ENCODE results near the gene MBOAT1.

DNA sequence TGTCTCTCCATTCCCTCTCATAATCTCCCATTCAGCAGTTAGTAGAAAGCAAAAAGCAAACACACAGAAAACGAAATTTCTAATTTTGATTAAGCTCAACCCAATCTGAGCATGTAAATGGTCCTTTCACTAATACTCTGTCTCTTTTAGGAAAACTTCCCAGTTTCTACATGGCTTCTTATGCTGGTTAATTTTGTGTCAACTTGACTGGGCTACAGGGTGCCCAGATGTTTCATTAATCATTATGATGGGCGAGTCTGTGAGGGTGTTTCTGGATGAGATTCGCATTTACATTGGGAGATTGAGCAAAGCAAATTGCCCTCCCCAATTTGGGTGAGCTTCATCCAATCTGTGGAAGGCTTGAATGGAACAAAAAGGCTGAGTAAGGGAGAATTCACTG, 142.2 kb downstream of the MBOAT1 start:
- TF ChIP-seq, protein P1, sequence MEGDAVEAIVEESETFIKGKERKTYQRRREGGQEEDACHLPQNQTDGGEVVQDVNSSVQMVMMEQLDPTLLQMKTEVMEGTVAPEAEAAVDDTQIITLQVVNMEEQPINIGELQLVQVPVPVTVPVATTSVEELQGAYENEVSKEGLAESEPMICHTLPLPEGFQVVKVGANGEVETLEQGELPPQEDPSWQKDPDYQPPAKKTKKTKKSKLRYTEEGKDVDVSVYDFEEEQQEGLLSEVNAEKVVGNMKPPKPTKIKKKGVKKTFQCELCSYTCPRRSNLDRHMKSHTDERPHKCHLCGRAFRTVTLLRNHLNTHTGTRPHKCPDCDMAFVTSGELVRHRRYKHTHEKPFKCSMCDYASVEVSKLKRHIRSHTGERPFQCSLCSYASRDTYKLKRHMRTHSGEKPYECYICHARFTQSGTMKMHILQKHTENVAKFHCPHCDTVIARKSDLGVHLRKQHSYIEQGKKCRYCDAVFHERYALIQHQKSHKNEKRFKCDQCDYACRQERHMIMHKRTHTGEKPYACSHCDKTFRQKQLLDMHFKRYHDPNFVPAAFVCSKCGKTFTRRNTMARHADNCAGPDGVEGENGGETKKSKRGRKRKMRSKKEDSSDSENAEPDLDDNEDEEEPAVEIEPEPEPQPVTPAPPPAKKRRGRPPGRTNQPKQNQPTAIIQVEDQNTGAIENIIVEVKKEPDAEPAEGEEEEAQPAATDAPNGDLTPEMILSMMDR (IDR thresholded peaks at IDR 0.05) = no peak
- TF ChIP-seq POLR2A (IDR thresholded peaks at IDR 0.05) (no peak), POLR2AphosphoS5 (IDR thresholded peaks at IDR 0.05; ENCODE audit: insufficient read depth in 1 of 2, low read depth in 1 of 2) (no peak)
